HG02759 (cell line): Measurements from ENCODE around the gene SCAF1.

ENCODE experiments used
- ATAC-seq: cut with Tn5 transposase; IDR thresholded peaks from one replicate; pipeline ENCODE4 v1.9.1; 2021; ENCODE audit warnings: mild to moderate bottlenecking, moderate library complexity; ENCODE audit not compliant: unreplicated experiment

Gene SCAF1

DNA sequence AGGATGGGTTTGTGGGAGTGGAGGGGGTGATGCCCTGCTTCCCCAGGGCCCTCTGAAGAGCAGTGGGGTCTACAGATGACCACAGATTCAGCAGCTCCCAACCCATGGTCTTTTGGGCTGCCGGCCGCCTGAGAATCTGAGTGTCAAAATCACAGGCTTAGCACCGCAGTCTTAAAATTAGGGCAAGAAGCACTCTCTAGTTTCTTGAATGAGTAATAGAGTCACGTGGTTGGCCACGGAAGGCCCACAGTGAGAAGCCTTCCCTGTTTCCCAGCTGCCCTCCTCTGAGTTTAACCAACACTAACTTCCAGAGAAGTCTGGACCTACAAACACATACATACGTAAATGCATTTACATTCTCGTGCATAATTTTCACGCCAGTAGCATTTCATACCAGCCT lies 40.3 kb downstream of the SCAF1 start:
- ATAC-seq: no peak

DNA sequence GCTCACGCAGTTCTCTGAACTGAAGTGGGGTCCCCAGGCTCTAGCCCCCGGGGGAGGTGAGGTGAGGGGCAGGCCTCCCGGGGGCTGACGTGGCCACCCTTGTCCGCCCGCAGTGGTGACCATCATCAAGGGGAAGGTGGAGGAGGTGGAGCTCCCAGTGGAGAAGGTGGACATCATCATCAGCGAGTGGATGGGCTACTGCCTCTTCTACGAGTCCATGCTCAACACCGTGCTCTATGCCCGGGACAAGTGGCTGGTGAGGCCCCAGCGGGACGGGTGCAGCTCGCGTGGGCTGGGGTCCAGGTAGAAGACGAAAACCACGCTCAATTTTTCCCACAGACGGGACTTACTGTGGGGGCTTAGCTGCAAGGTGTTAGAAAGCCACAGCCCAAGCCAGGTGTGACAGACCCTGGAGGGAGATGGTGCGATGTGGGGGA lies 41.8 kb downstream of the SCAF1 start:
- no peak for ATAC-seq

DNA sequence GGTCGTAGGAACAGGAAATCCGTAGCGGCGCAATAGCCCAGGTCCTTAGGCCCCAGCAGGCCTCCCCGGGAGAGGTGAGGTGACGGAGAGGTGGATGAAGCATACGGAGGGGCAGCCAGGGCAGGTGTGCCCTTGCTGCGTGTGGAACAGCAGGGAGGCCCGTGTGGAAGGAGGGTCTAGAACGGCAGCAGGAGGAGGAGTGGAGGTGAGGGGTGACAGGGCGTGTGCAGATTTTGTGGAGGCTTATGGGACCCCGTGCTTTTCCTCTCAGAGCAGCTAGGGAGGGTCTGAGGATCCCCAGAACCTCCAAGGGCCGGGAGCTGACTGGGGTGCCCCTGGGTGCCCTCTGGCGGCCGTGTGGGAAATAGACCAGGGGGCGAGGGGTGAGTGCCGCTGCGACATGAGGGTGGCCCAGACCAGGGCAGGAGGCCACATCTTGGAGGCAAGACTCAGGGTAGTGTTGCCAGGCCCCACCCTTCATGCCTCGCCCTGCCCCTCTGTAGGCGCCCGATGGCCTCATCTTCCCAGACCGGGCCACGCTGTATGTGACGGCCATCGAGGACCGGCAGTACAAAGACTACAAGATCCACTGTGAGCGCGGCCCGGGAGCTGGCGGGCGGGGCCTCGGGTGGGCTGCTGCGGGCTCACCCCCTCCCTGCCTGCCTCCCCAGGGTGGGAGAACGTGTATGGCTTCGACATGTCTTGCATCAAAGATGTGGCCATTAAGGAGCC lies 42.4 kb downstream of the SCAF1 start:
- ATAC-seq: no peak

DNA sequence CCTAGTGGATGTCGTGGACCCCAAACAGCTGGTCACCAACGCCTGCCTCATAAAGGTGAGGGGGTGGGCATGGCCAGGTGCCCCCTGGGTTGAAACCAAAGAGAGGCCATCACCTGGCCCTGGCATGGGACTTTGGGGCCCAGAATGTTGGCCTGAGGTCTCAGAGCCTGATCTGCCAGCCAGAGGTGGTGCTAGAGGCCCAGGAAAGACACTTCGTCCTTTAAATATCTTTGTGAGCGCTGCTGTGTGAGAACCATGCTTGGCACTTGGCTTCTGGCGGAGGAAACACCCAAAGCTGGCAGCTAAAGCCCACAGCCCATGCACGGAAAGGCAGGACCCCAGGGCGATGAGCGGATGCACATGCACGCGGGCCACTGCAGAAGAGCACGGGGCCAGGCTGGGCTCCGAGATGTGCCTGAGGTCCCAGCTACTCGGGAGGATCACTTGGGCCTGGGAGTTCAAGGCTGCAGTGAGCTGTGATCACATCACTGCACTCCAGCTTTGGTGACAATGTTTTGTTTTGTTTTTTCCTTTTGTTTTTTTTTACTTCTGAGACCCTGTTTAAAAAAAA lies 43.1 kb downstream of the SCAF1 start:
- no peak for ATAC-seq

DNA sequence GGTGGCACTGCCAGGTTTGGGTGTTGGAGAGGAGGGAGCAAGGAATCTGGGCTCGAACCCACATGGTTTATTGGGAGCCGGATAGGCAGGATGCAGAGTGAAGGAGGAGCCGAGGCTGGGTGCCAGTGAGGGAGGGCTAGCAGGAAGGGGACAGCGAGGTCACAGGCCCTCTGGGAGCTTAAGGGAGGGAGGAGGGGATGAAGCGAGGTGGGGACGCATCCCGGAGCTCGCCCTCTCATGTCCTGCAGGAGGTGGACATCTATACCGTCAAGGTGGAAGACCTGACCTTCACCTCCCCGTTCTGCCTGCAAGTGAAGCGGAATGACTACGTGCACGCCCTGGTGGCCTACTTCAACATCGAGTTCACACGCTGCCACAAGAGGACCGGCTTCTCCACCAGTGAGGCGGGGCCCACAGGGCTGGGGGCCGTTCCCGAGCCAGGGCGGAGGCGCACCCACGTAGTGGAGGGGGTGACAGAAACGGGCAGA lies 43.9 kb downstream of the SCAF1 start:
- ATAC-seq: no peak

DNA sequence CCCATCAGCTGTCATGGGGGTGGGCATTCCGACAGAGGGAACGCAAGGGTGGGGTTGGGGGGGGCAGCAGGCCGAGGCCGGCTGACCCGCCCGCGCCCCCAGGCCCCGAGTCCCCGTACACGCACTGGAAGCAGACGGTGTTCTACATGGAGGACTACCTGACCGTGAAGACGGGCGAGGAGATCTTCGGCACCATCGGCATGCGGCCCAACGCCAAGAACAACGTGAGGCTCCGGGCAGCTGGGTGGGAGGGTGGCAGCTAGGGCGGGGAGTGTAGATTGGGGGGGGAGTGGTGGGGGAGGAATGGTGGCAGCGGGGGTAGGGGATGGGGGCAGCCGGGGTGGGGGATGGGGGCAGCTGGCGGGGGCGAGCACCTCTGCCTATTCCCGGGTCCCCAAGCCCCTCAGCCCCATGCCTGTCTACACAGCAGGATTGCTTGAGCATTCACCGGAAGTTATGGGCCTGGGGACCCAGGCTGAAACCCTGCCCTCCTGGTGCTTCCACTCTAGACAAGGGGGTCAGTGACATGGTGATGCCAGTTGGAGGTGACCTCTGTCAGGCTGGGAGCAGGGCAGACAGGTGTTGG lies 44.6 kb downstream of the SCAF1 start:
- ATAC-seq: no peak

DNA sequence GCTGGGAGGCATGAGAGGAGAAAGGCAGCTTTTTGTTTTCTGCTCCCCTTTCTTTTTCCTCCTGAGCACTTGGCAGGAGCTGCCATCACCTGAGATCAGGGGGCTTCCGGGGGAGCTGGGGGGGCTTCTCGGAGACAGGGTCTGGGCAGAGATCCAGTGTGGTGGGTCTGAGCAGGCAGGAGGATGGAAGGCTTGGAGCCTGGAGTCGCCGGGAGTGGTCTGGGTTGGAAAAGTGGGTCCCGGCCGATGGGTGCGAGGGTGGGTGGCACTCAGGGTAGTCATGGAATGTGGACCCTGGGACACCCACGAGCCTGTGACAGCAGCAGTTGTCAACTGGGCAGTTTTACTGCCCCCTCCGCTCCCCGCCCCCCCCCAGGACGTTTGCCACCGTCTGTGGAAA lies 45.1 kb downstream of the SCAF1 start:
- ATAC-seq: no peak

DNA sequence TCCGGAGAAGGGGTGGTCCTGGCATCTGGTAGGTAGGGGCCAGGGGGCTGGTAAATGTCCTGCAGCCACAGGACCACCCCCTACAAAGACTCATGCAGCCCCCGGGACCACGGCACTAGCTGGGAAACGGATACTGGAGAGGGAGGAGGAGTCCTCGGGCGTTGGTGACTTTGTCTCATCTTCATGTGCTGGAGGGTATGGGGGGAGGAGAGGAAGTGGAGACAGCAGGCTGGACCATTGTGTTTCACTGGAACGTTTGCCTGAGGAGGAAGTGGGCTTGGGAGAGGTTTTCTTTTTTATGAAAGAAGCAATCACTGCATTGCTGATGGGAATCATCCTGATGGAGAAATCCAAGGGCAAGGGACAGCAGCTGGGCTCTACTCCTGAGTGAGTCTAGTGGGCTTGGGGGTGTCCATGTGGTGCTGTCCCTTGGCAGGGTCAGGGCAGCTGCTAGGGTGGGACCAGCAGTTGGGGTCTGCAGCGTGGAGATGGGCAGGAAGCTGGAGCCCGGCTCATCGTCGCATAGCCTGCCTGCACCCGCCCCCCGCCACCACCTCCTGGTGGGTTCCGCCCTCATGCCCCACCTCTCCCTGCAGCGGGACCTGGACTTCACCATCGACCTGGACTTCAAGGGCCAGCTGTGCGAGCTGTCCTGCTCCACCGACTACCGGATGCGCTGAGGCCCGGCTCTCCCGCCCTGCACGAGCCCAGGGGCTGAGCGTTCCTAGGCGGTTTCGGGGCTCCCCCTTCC lies 45.7 kb downstream of the SCAF1 start:
- ATAC-seq: no peak

DNA sequence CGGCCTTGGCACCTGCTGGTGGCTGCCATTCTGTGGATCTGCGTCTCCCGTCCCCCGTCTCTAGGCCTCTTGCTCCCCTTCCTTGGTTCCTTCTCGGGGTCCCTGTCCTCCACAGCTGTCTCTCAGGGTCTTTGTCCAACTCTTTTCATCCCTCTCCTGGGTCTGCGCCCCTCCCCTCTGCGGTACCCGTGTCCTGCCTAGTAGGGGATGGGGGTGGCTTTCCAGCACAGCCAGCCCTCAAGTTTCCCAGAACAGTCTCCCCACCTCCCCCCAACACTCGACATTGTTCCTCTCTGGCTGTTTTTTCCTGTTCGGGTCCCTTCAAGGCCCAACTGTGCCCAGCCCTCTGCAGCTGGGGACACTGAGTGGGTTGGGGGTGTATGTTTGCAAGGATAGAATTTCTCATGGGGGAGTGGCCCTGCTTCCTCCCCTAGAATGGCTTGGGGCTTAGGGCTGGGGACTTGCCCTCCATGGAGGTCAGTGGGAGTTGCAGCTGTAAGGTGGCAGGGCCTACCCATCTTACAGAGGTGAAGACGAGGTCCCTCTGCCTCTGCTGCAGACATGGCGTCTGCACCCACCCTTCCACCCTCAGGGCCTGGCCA lies 46.6 kb downstream of the SCAF1 start:
- ATAC-seq: no peak

DNA sequence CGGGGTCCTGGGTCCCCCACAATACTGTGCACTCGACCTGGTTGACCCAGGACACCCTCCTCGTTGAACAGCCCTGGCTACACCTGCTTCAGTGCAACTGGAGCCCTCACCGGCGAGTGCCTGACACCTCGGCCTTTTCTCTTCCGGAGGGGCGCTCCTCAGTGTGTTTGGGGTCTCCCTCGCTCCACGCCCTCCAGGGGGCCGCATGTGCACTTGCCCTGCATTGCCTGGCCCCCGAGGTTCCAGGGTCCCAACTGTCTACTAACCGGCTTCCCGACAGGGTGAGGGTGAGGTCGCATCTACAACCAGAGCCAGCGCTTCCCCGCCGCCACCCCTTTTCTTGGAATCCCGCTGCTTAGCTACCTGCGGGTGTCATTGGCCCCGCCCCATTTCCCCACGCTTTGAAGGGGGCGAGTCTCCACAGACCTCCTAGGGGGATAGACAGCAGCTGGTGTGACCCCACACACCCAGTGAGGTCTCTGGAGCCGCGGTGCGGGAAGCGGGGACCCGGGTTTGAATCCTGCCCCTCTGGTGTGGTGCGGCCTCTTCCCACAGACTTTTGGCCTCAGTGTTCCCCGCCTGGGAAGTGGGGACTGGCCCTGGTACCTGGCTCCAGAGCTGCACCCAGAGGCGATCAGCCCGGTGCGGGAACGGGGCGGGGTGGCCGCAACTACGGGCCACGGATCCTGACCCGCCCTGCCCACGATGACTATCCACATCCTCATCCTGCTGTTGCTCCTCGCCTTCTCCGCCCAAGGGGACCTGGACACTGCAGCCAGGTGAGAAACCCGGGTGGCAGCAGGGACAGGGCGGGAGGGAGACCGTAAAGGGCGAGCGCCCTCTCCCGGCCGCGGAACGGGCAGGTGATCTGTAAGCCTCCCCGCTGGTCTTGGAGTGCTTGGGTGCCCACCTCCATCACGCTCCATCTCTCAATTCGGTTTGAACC lies 47.4 kb downstream of the SCAF1 start, which contains the start of gene ADM5:
TSS of gene ADM5 (plus strand) at position 462 of the 946 bp plus-strand sequence. CDS start at position 706, 244 bp downstream.
- no peak for ATAC-seq

DNA sequence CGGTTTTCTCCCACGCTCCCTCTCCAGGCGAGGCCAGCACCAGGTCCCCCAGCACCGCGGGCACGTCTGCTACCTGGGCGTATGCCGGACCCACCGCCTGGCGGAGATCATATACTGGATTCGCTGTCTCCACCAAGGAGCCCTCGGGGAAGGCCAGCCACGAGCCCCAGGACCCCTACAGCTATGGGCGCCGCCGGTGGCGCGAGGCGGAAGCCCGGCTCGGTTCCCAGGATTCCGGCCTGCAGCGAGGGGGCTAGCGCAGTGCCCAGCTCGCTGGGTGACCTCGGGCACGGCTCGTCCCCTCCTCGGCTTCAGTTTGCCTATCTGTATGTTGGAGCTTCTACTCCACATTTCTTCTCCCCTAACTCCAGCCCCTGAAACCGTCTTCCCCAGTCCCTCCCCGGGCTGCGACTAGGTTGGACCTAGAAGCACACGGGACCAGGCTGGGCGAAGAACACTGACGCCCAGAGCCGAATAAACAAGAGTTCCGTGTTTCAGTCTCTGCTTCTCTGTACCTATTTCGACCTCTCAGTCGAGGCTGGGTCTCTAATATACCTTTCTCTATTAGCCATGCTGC lies 48.2 kb downstream of the SCAF1 start:
- no peak for ATAC-seq

DNA sequence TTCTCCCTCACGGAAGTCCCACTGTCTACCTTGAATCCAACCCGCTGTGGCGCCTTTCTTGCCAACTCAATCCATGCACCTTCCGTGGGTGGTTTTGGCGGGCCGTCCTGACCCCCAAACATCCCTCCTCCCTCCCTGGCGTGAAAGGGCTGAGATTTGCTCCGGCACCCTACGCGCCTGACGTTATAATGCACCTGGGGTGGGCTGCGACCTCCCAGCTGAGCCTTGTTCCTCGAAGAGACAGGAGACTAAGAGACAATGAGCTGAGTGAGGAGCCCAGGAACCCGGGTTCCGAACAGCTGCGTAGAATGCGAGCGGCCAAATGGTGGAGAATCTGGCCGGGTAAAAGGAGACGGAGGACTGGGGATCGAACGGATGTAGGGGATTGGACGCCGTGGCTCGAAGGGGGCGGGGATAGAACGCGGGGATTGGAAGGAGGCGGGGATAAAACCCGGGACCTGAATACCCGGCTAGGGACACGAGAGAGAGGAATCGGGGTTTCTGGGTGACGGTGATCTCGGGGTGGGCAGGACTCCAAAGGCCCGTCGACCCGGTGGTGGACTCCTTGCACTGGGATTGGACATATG lies 48.7 kb downstream of the SCAF1 start, which contains the start of gene CPT1C:
TSS of gene CPT1C (plus strand) at position 461 of the 587 bp plus-strand sequence. CDS start 1,137 bp downstream, outside the sequence.
- ATAC-seq: no peak

DNA sequence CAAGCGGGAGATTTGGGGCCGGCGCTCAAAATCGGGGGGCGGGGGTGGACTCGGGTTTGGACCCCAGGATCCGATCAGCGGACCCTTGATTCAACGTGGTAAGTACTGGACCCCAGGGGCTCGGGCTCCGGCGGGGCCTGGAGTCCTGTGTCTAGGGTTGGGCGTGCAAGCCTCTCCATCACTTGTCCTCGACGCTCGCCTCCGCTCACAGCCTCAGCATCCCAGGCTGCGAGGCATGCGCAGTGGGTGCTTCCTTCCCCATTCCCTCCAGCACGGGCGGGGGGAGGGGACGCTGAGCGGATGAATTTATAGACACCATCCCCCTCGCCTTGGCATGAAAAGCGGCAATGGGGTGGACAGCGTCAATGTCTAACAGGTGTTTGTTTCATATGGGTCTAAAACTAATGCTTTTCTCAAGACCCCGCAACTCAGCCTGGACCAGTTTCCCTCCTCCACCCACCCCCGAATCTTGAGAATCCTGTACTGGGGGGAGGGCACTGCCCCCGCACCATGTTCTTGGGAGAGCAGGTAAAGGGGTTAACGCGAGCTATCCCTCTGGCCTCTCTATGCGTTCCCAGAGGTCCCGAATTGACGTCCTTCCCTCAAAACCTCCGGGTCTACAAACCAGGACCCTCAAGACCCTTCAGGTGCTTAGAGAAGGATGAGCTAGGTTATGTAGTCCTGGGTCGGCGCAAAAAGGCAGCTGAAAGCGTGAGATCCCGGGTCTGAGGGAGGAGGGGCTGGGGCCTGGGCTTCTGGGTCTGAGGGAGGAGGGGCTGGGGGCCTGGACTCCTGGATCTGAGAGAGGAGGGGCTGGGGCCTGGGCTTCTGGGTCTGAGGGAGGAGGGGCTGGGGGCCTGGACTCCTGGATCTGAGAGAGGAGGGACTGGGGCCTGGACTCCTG lies 49.5 kb downstream of the SCAF1 start:
- no peak for ATAC-seq

DNA sequence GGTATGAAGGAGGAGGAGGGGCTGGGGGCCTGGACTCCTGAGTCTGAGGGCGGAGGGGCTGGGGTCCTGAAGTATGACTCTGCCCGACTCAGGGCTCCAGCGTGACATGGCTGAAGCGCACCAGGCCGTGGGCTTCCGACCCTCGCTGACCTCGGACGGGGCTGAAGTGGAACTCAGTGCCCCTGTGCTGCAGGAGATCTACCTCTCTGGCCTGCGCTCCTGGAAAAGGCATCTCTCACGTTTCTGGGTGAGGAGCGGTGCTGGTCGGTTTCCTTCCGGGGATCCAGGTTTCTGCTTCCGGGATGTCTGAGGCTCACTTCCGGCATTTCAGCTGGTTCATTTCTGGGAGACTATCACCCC lies 50.1 kb downstream of the SCAF1 start:
- ATAC-seq: no peak

DNA sequence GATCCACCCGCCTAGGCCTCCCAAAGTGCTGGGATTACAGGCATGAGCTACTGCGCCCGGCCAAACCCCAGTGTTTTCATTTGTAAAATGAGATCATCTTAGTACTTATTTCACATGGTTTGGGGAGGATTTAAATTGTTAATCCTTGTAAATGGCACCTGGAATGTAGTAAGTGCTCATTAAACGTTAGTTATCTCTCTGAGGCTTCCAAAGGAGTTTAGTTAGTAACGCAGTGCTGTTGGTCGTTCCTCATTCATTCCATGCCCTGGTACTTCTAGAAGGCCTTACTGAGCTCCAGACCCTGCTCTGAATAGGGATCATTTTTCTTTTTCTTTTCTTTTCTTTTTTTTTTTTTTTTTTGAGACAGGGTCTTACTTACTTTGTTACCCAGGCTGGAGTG lies 54.1 kb downstream of the SCAF1 start:
- ATAC-seq: no peak

DNA sequence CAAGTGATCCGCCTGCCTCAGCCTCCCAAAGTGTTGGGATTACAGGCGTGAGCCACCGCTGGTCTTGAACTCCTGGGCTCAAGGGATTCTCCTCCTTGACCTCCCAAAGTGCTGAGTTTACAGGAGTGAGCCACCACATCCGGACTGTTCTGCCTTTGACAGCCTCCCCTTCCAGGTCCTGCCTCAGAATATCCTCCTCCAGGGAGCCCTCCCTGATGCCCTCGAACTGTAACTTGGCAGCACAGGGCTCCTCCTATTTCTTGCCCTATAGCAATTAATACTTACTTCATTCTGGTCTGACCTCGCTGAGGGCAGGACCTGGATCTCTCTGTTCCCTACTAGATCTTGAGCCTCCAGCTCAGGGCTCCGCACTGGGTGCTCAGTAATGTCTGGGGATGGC lies 54.9 kb downstream of the SCAF1 start:
- no peak for ATAC-seq

DNA sequence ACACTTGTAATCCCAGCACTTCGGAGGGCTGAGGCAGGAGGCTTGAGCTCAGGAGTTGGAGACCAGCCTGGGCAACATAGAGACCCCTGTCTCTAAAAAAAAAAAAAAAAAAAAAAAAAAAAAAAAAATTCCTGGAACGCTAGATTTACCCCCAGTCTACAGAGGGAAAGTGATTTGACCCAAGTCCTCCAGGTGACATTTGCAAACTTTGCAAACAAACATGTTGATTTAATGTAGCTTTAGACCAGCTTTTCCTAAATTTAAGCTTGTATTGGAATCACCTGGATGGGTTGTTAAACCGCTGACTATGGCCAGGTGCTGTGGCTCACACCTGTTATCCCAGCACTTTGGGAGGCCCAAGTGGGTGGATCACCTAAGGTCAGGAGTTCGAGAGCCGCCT lies 57.4 kb downstream of the SCAF1 start:
- ATAC-seq: no peak

DNA sequence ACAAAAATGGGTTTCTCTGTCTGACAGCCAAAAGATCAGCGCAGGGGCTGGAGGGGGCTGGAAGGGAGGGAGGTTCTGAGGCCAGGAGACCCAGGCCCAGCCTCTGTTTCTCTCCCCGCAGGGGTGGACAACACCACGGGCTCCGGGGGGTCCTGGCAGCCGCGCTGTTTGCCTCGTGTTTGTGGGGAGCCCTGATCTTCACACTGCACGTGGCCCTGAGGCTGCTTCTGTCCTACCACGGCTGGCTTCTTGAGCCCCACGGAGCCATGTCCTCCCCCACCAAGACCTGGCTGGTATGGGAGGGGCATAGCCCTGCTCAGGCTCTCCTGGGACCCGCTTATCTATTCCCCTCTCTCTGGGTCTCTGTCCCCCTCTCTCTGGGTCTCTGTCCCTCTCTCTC lies 58.6 kb downstream of the SCAF1 start:
- no peak for ATAC-seq
